HG02852 (cell line): ENCODE data around the gene VAX1.

Source experiments
- ATAC-seq: cut with Tn5 transposase; IDR thresholded peaks from one replicate; pipeline ENCODE4 v1.9.1; 2021; ENCODE audit warnings: mild to moderate bottlenecking, moderate library complexity; ENCODE audit not compliant: unreplicated experiment

The VAX1 gene

DNA sequence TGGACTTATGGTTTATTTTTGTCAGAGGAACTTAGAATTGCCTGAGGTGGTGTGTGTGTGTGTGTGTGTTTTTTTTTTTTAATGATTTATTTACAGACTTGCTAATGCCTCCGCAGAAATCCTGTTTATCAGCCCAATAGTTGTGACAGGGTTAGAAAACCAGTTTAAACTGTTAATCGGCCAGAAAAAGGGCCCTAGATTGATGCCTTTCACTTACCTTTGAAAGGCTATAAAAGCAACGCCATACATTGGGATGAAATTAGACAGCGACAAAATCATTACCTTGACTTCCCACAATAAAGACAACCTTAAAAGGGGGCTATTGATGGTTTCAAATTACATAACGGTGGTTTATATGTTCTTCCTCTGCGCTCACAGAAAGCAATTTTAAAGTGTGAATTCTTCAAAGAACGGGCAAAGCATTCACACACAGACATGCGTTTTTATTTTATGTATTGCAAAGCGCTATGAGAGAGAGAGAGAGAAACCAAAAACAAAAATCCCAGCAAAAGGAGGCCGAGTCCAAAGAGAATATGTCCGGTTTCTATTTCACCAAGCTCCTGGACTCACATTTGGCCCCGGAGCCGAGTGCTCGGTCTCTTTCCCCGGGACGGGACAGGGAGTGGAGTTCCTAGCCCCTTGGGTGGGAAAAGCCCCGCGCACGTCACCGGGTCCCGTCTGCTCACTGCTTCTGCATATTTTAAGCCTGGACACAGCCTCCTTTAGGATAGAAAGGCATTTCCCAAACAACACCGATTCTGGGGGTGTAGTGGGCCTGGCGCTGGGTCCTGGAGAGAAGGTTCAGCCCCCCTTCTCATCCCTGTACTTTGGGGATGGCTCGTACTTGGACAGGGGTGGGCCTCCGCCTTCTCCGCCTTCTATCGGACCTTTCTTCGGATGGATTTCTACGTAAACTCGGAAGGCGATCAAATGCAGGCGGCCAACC is 26.8 kb upstream of the VAX1 start:
- ATAC-seq: no peak

GRCh38 chr10:117163954-117164548 is 26.0 kb upstream of the VAX1 start:
- ATAC-seq: no peak

DNA sequence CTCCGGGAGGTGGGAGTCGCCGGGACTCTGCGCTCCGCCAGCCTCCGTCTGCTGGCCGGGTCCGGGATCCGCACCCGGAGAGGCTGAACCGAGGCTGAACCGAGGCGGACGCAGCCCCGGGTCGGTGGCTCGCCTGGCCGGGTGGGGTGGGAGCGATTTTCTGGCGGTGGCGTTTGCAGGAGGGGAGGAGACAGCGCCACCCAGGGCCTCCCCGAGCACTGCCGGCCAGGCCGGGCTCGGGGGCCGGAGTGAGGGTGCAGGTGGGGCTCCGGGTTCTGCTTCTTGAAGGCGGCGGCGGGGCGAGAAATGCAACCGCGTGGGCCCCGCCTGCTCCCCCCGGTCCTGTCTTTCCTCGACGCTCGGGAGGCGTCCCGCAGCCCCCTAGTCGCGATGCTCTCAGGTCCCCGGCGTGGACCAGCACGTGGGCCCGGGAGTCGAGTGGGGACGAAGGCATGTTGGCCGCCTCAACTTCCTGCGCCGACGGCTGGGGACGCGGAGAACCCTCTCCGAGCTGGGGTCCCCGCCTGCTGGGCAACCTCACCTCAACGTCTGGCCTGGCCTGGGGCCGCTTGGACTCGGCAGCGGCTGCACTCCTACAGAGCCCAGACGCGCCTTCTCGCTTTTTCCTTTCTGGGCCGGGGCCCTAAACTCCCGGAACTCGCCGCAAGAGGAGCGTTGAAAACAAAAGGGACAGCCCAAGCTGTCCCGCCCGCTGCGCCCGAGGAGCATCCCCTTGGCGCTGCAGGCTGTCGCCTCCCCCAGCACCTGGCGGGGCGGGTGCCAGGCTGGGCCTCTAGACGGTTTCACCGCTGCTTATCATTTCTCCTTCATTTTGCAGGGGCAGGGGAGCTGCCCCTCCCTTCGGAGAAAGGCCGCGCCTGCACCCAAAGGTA is 25.2 kb upstream of the VAX1 start:
- no peak for ATAC-seq

DNA sequence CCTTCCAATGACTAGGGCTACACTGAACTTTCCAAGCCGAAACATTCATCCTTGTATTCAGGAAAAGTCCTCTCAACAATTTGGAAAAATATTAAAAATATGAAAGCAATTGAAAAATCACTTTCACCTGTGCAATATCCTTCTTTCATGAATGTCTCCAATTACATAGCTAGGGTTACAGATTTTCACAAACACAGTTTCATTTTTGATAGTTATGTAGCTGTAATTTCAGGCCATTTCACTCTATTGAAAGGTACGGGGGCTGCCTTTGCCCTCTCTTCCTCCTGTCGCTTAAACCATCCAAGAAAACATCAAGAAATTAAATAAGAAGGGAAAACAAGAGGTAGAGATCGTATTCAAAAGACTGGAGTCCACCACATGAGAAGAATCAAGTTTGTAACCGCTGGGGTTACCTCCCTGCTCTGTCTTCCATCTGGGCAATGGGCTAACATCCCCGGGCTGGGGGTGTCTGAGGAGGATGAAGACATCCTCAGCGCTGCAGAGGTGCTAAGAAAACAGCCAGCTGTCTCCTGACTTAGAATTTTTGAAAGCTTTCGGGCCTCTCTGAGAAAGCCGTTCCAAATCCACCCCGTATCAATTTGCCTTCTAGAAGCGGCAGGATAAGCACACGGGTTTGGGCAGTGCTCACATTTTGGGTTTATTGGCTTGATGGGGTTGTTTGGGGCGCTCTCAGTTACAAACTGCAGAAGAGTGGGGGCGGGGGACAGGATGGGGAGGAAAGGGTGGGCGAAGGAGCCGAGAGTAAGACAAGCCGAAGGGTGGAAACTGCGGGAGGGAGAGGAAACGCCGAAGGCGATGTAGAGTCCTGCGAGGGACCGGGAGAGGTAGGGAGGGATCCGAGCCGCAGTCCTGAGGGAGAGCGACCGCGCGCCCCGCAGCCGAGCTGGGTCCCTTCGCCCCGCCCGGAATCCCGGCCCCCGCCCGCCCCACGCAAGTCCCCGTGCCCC is 24.3 kb upstream of the VAX1 start:
- ATAC-seq: no peak

DNA sequence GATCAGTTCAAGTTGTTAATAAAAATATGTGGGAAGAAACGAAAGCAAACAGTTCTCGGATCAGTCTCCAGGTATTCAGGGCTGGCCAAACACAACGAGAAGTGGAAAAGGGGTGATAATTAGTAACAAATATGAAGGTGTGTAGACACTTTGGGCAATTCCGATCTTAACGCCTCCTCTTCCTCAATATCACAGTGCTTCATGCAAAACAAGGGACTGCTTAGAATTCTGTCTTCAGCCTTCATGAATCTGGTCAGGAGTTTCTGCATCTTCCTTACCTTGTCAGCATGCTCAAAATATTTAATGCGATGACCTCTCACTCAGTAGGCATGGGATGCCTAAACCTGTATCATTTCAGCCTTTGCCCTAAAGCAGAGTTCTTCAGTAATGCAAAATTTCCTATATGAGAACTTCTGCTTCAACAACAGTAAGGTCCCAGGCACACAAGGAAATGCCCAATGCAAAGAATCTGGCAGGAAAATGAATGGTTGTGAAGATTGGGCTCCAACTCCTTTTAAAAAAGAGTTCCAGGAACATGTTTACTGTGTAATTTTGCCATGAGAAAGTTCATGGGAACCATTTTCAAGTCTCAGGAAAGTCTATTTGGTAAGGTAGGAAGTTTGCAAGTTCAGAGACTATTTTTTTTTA is 23.4 kb upstream of the VAX1 start:
- ATAC-seq: no peak

- ATAC-seq: no peak
These were observed 22.5 kb upstream of the VAX1 start for GRCh38 chr10:117160567-117160966.

DNA sequence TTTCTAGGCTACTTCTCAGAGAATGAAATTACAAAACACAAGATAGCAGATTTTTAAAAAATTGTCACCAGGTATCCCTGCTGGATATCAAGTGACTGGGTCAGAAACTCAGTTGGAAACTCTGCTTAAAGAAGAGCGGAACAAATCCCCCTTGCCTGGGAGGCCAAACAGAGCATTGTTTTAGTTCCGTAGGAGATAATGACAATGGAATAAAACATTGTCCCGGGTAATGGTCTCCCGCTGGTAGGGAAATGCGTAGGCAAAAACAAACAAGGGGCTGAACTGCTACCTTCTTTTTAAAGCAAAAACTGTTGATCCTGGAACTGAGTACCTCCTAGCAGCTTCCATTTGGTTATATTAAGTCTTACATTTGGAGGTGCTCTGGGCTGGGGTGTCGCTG is 21.3 kb upstream of the VAX1 start:
- ATAC-seq: no peak

- no peak for ATAC-seq
These were observed 20.2 kb upstream of the VAX1 start for GRCh38 chr10:117158297-117158696.

GRCh38 chr10:117152668-117153067 is 14.6 kb upstream of the VAX1 start:
- no peak for ATAC-seq

DNA sequence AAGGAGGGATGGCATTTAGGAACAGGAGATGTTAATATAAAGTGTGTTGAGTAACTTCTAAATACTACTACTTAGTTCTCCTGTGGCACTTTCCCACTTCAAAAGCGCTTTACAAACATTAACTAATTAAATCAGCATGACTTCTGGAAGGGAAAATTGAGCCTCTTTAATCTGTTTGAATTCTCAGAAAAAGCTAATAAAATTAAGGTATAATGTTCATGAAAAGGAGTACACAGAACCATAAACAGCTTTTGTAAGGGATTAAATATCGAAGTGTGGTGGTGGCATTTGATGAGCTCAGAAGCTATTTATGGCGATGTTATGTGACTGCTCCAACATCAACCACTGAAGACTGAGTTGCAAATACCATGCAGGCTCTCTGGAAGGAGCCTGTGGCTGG is 10.2 kb upstream of the VAX1 start:
- no peak for ATAC-seq

- no peak for ATAC-seq
These were observed 6.9 kb upstream of the VAX1 start for GRCh38 chr10:117145019-117145418.

- no peak for ATAC-seq
These were observed 5.2 kb upstream of the VAX1 start for GRCh38 chr10:117143103-117143823.

- no peak for ATAC-seq
These were observed 2.4 kb upstream of the VAX1 start for GRCh38 chr10:117140525-117140902.

- no peak for ATAC-seq
These were observed 1.8 kb upstream of the VAX1 start for GRCh38 chr10:117139581-117140524.

- no peak for ATAC-seq
These were observed 939 bp upstream of the VAX1 start for GRCh38 chr10:117138838-117139580.

- no peak for ATAC-seq
These were observed 799 bp downstream of the VAX1 start for GRCh38 chr10:117137031-117137910.
